Stimulated activated naive CD8-positive, alpha-beta T cell treated with anti-CD3 and anti-CD28 coated beads, Interleukin-15, Interleukin-2, amounts not matched to agents 100 ng/mL and 50 ng/mL, for 24 hours (primary cell): ENCODE data around the gene MON2.
"Not testable (repeated sequence)": the region's sequence is repeated elsewhere in the genome, so short reads cannot be mapped to it uniquely, and the experiment has no call there.

Experiments
- H3K27ac Mint-ChIP-seq: one replicate; pipeline ENCODE4 v1.8.0; 2021; ENCODE audit warnings: mild to moderate bottlenecking, mixed read lengths
- H3K27me3 Mint-ChIP-seq: one replicate; pipeline ENCODE4 v1.8.0; 2021; ENCODE audit warnings: mixed read lengths
- H3K36me3 Mint-ChIP-seq: one replicate; pipeline ENCODE4 v1.8.0; 2021; ENCODE audit warnings: low read depth, mixed read lengths
- H3K4me1 Mint-ChIP-seq: one replicate; pipeline ENCODE4 v1.8.0; 2021; ENCODE audit warnings: low read depth, mixed read lengths
- H3K4me3 Mint-ChIP-seq: one replicate; pipeline ENCODE4 v1.8.0; 2021; ENCODE audit warnings: mild to moderate bottlenecking, mixed read lengths
- H3K9me3 Mint-ChIP-seq: one replicate; pipeline ENCODE4 v1.8.0; 2021; ENCODE audit warnings: mixed read lengths

MON2 gene

GRCh38 chr12:62466594-62467491 is at the start of gene MON2:
MON2 (plus strand) TSS chr12:62466826; CDS start chr12:62467208, 382 bp downstream.
- H3K27ac Mint-ChIP-seq = peak within 1 kb of the TSS; percentile 97
- peaks cover 4% of the 10 kb centered on the region for H3K36me3 Mint-ChIP-seq
- peaks cover 18% of the 10 kb centered on the region for H3K9me3 Mint-ChIP-seq
- no peaks in the 10 kb centered on the region for H3K27me3 Mint-ChIP-seq
- H3K4me1 Mint-ChIP-seq = peaks cover 33% of the 10 kb centered on the region
- H3K4me3 Mint-ChIP-seq = peak within 1 kb of the TSS; percentile 95

GRCh38 chr12:62426089-62426488 is 40.5 kb upstream of the MON2 start:
- Mint-ChIP-seq H3K27ac (no peak overlapping the region), H3K9me3 (peaks cover 21% of the 10 kb centered on the region), H3K36me3 (peaks cover 6% of the 10 kb centered on the region), H3K27me3 (peaks cover 13% of the 10 kb centered on the region), H3K4me1 (no peaks in the 10 kb centered on the region), H3K4me3 (no peak overlapping the region)

GRCh38 chr12:62429457-62429856 is 37.2 kb upstream of the MON2 start:
- Mint-ChIP-seq H3K9me3 (peaks cover 4% of the 10 kb centered on the region), H3K4me3 (no peak overlapping the region), H3K36me3 (peaks cover 6% of the 10 kb centered on the region), H3K4me1 (no peaks in the 10 kb centered on the region), H3K27me3 (peaks cover 33% of the 10 kb centered on the region), H3K27ac (no peak overlapping the region)

- Mint-ChIP-seq H3K36me3 (no peaks in the 10 kb centered on the region), H3K27me3 (peaks cover 47% of the 10 kb centered on the region), H3K9me3 (no peaks in the 10 kb centered on the region), H3K27ac (no peak overlapping the region), H3K4me3 (peak overlapping the region; percentile 83), H3K4me1 (peaks cover 8% of the 10 kb centered on the region)
Observed at GRCh38 chr12:62434494-62435302, 31.9 kb upstream of the MON2 start.

GRCh38 chr12:62435303-62436163 is 31.1 kb upstream of the MON2 start:
- peak overlapping the region; percentile 83 for H3K4me3 Mint-ChIP-seq
- peaks cover 8% of the 10 kb centered on the region for H3K4me1 Mint-ChIP-seq
- peaks cover 41% of the 10 kb centered on the region for H3K27me3 Mint-ChIP-seq
- H3K9me3 Mint-ChIP-seq = no peaks in the 10 kb centered on the region
- H3K27ac Mint-ChIP-seq = no peak overlapping the region
- H3K36me3 Mint-ChIP-seq = no peaks in the 10 kb centered on the region

- Mint-ChIP-seq H3K4me3 (no peak overlapping the region), H3K36me3 (no peaks in the 10 kb centered on the region), H3K4me1 (peaks cover 8% of the 10 kb centered on the region), H3K27me3 (peaks cover 36% of the 10 kb centered on the region), H3K9me3 (no peaks in the 10 kb centered on the region), H3K27ac (no peak overlapping the region)
Observed at GRCh38 chr12:62436164-62436503, 30.5 kb upstream of the MON2 start.

GRCh38 chr12:62438098-62438692 is 28.4 kb upstream of the MON2 start:
- H3K27ac Mint-ChIP-seq = no peak overlapping the region
- H3K9me3 Mint-ChIP-seq = peaks cover 12% of the 10 kb centered on the region
- no peak overlapping the region for H3K4me3 Mint-ChIP-seq
- peaks cover 8% of the 10 kb centered on the region for H3K4me1 Mint-ChIP-seq
- peaks cover 4% of the 10 kb centered on the region for H3K36me3 Mint-ChIP-seq
- peaks cover 22% of the 10 kb centered on the region for H3K27me3 Mint-ChIP-seq

- peaks cover 19% of the 10 kb centered on the region for H3K9me3 Mint-ChIP-seq
- H3K4me3 Mint-ChIP-seq = no peak overlapping the region
- no peaks in the 10 kb centered on the region for H3K4me1 Mint-ChIP-seq
- H3K27me3 Mint-ChIP-seq = no peaks in the 10 kb centered on the region
- H3K36me3 Mint-ChIP-seq = peaks cover 4% of the 10 kb centered on the region
- no peak overlapping the region for H3K27ac Mint-ChIP-seq
Observed at GRCh38 chr12:62446754-62447452, 19.7 kb upstream of the MON2 start.

- Mint-ChIP-seq H3K36me3 (no peaks in the 10 kb centered on the region), H3K27me3 (no peaks in the 10 kb centered on the region), H3K4me1 (no peaks in the 10 kb centered on the region), H3K27ac (no peak overlapping the region), H3K4me3 (no peak overlapping the region), H3K9me3 (peaks cover 9% of the 10 kb centered on the region)
Observed at GRCh38 chr12:62448436-62448835, 18.2 kb upstream of the MON2 start.

- not testable (repeated sequence) for H3K27me3 Mint-ChIP-seq, H3K36me3 Mint-ChIP-seq, H3K27ac Mint-ChIP-seq, H3K4me3 Mint-ChIP-seq, H3K9me3 Mint-ChIP-seq, H3K4me1 Mint-ChIP-seq
Observed at GRCh38 chr12:62455429-62455828, 11.2 kb upstream of the MON2 start.

- H3K36me3 Mint-ChIP-seq = peaks cover 2% of the 10 kb centered on the region
- no peak overlapping the region for H3K4me3 Mint-ChIP-seq
- peaks cover 8% of the 10 kb centered on the region for H3K27me3 Mint-ChIP-seq
- H3K4me1 Mint-ChIP-seq = no peaks in the 10 kb centered on the region
- no peak overlapping the region for H3K27ac Mint-ChIP-seq
- H3K9me3 Mint-ChIP-seq = peaks cover 16% of the 10 kb centered on the region
Observed at GRCh38 chr12:62458626-62459025, 8.0 kb upstream of the MON2 start.

- no peak overlapping the region for H3K4me3 Mint-ChIP-seq
- peaks cover 5% of the 10 kb centered on the region for H3K27me3 Mint-ChIP-seq
- H3K36me3 Mint-ChIP-seq = peaks cover 4% of the 10 kb centered on the region
- no peak overlapping the region for H3K27ac Mint-ChIP-seq
- H3K9me3 Mint-ChIP-seq = peaks cover 19% of the 10 kb centered on the region
- no peaks in the 10 kb centered on the region for H3K4me1 Mint-ChIP-seq
Observed at GRCh38 chr12:62459976-62460375, 6.7 kb upstream of the MON2 start.

- H3K36me3 Mint-ChIP-seq, H3K27me3 Mint-ChIP-seq, H3K4me3 Mint-ChIP-seq, H3K27ac Mint-ChIP-seq: not testable (repeated sequence)
- H3K9me3 Mint-ChIP-seq = peaks cover 19% of the 10 kb centered on the region
- peaks cover 11% of the 10 kb centered on the region for H3K4me1 Mint-ChIP-seq
Observed at GRCh38 chr12:62461171-62461837, 5.3 kb upstream of the MON2 start.
